ENCODE measurements around the gene KCND3. TPM values are rescaled to one million over a fixed set of nuclear protein-coding genes. Genes with fewer than 3 reads are reported as not detected.

KCND3 gene
- polyA plus RNA-seq, 3 donors, result not detected

DNA sequence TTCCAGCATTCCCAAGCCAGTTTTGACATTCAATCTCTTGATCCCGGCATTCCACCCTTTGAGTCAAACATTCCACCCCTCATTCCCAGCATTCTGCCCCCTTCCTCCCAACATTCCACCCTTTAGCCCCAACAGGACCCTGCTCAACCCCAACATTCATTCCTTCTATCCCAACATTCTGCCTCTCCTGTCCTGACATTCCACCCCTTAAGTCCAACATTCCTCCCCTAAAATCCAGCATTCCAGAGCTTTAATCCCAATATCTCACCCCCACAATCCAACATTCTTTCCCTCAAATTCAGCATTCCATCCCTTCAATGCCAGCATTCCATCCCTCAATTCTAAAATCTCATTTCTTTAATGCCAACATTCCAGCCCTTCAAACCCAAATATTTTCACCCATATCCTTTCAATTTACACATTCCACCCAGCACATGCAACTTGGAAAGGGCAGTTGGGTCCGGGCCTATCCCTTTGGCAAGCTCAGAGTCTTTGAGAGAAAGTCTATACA is 210.9 kb downstream of the KCND3 start:
- H2AFZ ChIP-seq (ENCODE audit: insufficient read depth, low read depth, low read length, poor library complexity, severe bottlenecking), result no peak overlapping the region

GRCh38 chr1:111778066-111778465 is 211.4 kb downstream of the KCND3 start:
- peaks cover 0 to 1% (median 0%) of the 10 kb centered on the region in 7 donors for H3K9me3 Mint-ChIP-seq

More for the DNA sequence above, 210.9 kb downstream of the KCND3 start:
- Mint-ChIP-seq H3K4me3 (no peak overlapping the region), H3K27me3 (ENCODE audit: low read depth in 3 of 3) (peaks cover 8 to 13% (median 12%) of the 10 kb centered on the region in 3 donors), H3K27ac (no peak overlapping the region), H3K36me3 (no peaks in the 10 kb centered on the region), H3K4me1 (no peaks in the 10 kb centered on the region), H3K9me3 (peaks cover 0 to 1% (median 0%) of the 10 kb centered on the region in 7 donors)
- H3K9ac ChIP-seq (ENCODE audit: insufficient read depth, low read length, poor library complexity, severe bottlenecking), result no peak overlapping the region
- H3K4me2 ChIP-seq (replicated peaks; ENCODE audit: extremely low read depth, low read length, poor library complexity, severe bottlenecking), result no peak overlapping the region
- H4K20me1 ChIP-seq (ENCODE audit: insufficient read depth, low read length), result no peaks in the 10 kb centered on the region
- no peak for TF ChIP-seq CTCF (IDR thresholded peaks at IDR 0.05)
- H3K27me3 ChIP-seq (ENCODE audit: control insufficient read depth in 2 of 2, insufficient read depth in 2 of 2, low read length in 2 of 2), result peaks cover 2 to 3% of the 10 kb centered on the region in 2 donors
- H3K79me2 ChIP-seq (ENCODE audit: insufficient read depth, low read length), result no peaks in the 10 kb centered on the region
- no peak overlapping the region for H3K27ac ChIP-seq (ENCODE audit: low read depth in 1 of 2, low read length in 2 of 2)
- H3K9me3 ChIP-seq (replicated peaks in 1 of 2; ENCODE audit: control insufficient read depth in 1 of 2, insufficient read depth in 1 of 2, low read length in 2 of 2), result no peaks in the 10 kb centered on the region
- WGBS (ENCODE audit: insufficient coverage), result 100% methylated on average over 1 of the region's 2 CpGs
- no peak for DNase-seq
- intact Hi-C loops (cut with micrococcal nuclease), result no loop called here
- no peaks in the 10 kb centered on the region for H3K4me1 ChIP-seq (ENCODE audit: control insufficient read depth in 1 of 2, insufficient read depth in 2 of 2, low read length in 2 of 2)
- no peaks in the 10 kb centered on the region for H3K36me3 ChIP-seq (replicated peaks in 1 of 2; ENCODE audit: control insufficient read depth in 1 of 2, insufficient read depth in 2 of 2, low read length in 2 of 2)
- H3K4me3 ChIP-seq (replicated peaks in 1 of 3; ENCODE audit: low read depth in 2 of 3, low read length in 3 of 3), result no peak overlapping the region

More at GRCh38 chr1:111778066-111778465, 211.4 kb downstream of the KCND3 start:
- Mint-ChIP-seq H3K27me3 (ENCODE audit: low read depth in 3 of 3) (peaks cover 8 to 12% (median 12%) of the 10 kb centered on the region in 3 donors), H3K4me3 (no peak overlapping the region), H3K36me3 (no peaks in the 10 kb centered on the region), H3K27ac (no peak overlapping the region), H3K4me1 (no peaks in the 10 kb centered on the region)
- no peaks in the 10 kb centered on the region for H3K79me2 ChIP-seq (ENCODE audit: insufficient read depth, low read length)
- TF ChIP-seq CTCF (IDR thresholded peaks at IDR 0.05), result no peak
- no peak overlapping the region for H3K9ac ChIP-seq (ENCODE audit: insufficient read depth, low read length, poor library complexity, severe bottlenecking)
- no peaks in the 10 kb centered on the region for H4K20me1 ChIP-seq (ENCODE audit: insufficient read depth, low read length)
- no peaks in the 10 kb centered on the region for H3K36me3 ChIP-seq (replicated peaks in 1 of 2; ENCODE audit: control insufficient read depth in 1 of 2, insufficient read depth in 2 of 2, low read length in 2 of 2)
- no peak for DNase-seq
- no peak overlapping the region for H2AFZ ChIP-seq (ENCODE audit: insufficient read depth, low read depth, low read length, poor library complexity, severe bottlenecking)
- intact Hi-C loops (cut with micrococcal nuclease), result no loop called here
- no peak overlapping the region for H3K27ac ChIP-seq (ENCODE audit: low read depth in 1 of 2, low read length in 2 of 2)
- H3K4me3 ChIP-seq (replicated peaks in 1 of 3; ENCODE audit: low read depth in 2 of 3, low read length in 3 of 3), result no peak overlapping the region
- no peaks in the 10 kb centered on the region for H3K9me3 ChIP-seq (replicated peaks in 1 of 2; ENCODE audit: control insufficient read depth in 1 of 2, insufficient read depth in 1 of 2, low read length in 2 of 2)
- 100% methylated on average over 3 of the region's 6 CpGs for WGBS (ENCODE audit: insufficient coverage)
- H3K4me2 ChIP-seq (replicated peaks; ENCODE audit: extremely low read depth, low read length, poor library complexity, severe bottlenecking), result no peak overlapping the region
- no peaks in the 10 kb centered on the region for H3K4me1 ChIP-seq (ENCODE audit: control insufficient read depth in 1 of 2, insufficient read depth in 2 of 2, low read length in 2 of 2)
- H3K27me3 ChIP-seq (ENCODE audit: control insufficient read depth in 2 of 2, insufficient read depth in 2 of 2, low read length in 2 of 2), result peaks cover 2 to 3% of the 10 kb centered on the region in 2 donors

Measured in CD14-positive monocyte (primary cell).